Measurements from ENCODE around the gene TMEM40. TPM values are rescaled to one million over a fixed set of nuclear protein-coding genes. Genes with fewer than 3 reads are reported as not detected.

Gene TMEM40
- total RNA-seq, 1 donor = not detected

GRCh38 chr3:12756175-12756574, 2.9 kb downstream of the TMEM40 start:
- no peak overlapping the region for H3K4me3 ChIP-seq (ENCODE audit: low read depth, low read length)
- no peak for DNase-seq (ENCODE audit: low read depth)
- no peak for TF ChIP-seq CTCF (IDR thresholded peaks at IDR 0.05; ENCODE audit: insufficient read depth, low read length)

GRCh38 chr3:12755754-12756153, 3.3 kb downstream of the TMEM40 start:
- DNase-seq (ENCODE audit: low read depth) = no peak
- no peak for TF ChIP-seq CTCF (IDR thresholded peaks at IDR 0.05; ENCODE audit: insufficient read depth, low read length)
- H3K4me3 ChIP-seq (ENCODE audit: low read depth, low read length) = no peak overlapping the region

GRCh38 chr3:12754313-12754712, 4.7 kb downstream of the TMEM40 start:
- no peak for DNase-seq (ENCODE audit: low read depth)
- no peak overlapping the region for H3K4me3 ChIP-seq (ENCODE audit: low read depth, low read length)
- no peak for TF ChIP-seq CTCF (IDR thresholded peaks at IDR 0.05; ENCODE audit: insufficient read depth, low read length)

- DNase-seq (ENCODE audit: low read depth) = no peak
- H3K4me3 ChIP-seq (ENCODE audit: low read depth, low read length) = no peak overlapping the region
- TF ChIP-seq CTCF (IDR thresholded peaks at IDR 0.05; ENCODE audit: insufficient read depth, low read length) = no peak
Observed at GRCh38 chr3:12753275-12754028, 5.6 kb downstream of the TMEM40 start.

- no peak overlapping the region for H3K4me3 ChIP-seq (ENCODE audit: low read depth, low read length)
- no peak for DNase-seq (ENCODE audit: low read depth)
- no peak for TF ChIP-seq CTCF (IDR thresholded peaks at IDR 0.05; ENCODE audit: insufficient read depth, low read length)
Observed at GRCh38 chr3:12752809-12753208, 6.2 kb downstream of the TMEM40 start.

- H3K4me3 ChIP-seq (ENCODE audit: low read depth, low read length) = no peak overlapping the region
- no peak for DNase-seq (ENCODE audit: low read depth)
- no peak for TF ChIP-seq CTCF (IDR thresholded peaks at IDR 0.05; ENCODE audit: insufficient read depth, low read length)
Observed at GRCh38 chr3:12752102-12752501, 7.0 kb downstream of the TMEM40 start.

GRCh38 chr3:12751571-12751970, 7.5 kb downstream of the TMEM40 start:
- no peak for DNase-seq (ENCODE audit: low read depth)
- H3K4me3 ChIP-seq (ENCODE audit: low read depth, low read length) = no peak overlapping the region
- TF ChIP-seq CTCF (IDR thresholded peaks at IDR 0.05; ENCODE audit: insufficient read depth, low read length) = no peak

All from fibroblast of the aortic adventitia (primary cell).